Measurements from ENCODE around the gene TCAP.
A peak's percentile ranks its signal among the peaks of the same experiment; 100 is the strongest.

TCAP gene

DNA sequence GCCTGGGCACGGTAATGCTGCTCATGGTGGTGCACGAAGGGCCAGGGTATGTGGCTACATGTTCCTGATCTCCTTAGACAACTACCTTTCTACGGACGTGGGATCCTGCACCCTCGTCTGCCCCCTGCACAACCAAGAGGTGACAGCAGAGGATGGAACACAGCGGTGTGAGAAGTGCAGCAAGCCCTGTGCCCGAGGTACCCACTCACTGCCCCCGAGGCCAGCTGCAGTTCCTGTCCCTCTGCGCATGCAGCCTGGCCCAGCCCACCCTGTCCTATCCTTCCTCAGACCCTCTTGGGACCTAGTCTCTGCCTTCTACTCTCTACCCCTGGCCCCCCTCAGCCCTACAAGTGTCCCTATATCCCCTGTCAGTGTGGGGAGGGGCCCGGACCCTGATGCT is 46.7 kb downstream of the TCAP start:
- Histone ChIP-seq H3K27ac (no peak overlapping the region), H3K9ac (no peak overlapping the region), H3K27me3 (no peaks in the 10 kb centered on the region), H3K4me1 (peaks cover 74% of the 10 kb centered on the region), H3K4me2 (peak overlapping the region; percentile 92), H3K4me3 (no peak overlapping the region), H3K36me3 (no peaks in the 10 kb centered on the region), H3K9me3 (no peaks in the 10 kb centered on the region), H4K20me1 (no peaks in the 10 kb centered on the region)
- TF ChIP-seq Cebpa-rat (IDR thresholded peaks at IDR 0.05): no peak

DNA sequence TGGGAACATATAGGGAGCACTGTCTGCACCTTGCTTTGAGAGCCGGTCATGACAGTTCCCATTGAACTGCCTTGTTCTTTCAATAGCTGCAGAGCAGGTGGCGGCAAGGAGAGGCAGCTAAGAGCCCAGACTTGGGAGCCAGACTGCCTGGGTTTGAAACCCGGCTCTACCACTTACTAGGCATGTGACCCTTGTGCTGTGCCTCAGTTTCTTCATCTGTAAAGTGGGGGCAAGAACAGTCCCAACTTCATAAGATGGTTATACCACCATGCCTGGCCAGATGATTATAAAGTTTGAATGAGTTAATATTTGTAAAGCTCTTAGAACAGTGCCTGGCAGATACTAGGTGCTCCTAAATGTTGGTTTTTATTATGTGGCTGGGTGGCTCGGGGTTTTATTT is 49.1 kb downstream of the TCAP start:
- Histone ChIP-seq H3K9me3 (no peaks in the 10 kb centered on the region), H3K27me3 (no peaks in the 10 kb centered on the region), H3K4me3 (no peak overlapping the region), H3K27ac (no peak overlapping the region), H4K20me1 (no peaks in the 10 kb centered on the region), H3K36me3 (no peaks in the 10 kb centered on the region), H3K9ac (no peak overlapping the region), H3K4me1 (peaks cover 64% of the 10 kb centered on the region), H3K4me2 (no peak overlapping the region)
- no peak for TF ChIP-seq Cebpa-rat (IDR thresholded peaks at IDR 0.05)

DNA sequence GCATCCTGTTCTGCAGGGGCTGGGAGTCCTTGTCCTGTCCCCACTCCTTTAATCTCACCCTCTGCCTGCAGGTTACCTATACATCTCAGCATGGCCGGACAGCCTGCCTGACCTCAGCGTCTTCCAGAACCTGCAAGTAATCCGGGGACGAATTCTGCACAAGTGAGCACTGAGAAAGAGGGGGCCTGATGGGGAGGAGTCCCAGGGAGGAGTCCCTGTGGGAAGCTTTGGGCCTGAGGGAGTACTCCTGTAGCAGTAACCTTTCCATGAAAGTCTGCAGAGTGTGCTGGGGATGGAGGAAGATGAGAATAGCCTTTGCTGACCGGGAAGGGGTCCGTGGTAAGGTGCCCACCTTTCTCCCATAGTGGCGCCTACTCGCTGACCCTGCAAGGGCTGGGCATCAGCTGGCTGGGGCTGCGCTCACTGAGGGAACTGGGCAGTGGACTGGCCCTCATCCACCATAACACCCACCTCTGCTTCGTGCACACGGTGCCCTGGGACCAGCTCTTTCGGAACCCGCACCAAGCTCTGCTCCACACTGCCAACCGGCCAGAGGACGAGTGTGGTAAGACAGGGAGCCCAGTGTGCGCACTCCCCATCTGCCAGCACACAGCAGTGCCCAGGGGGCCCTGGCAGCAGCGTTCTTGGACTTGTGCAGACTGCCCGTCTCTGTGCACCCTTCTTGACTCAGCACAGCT is 50.4 kb downstream of the TCAP start:
- no peaks in the 10 kb centered on the region for H3K36me3 ChIP-seq
- no peak overlapping the region for H3K27ac ChIP-seq
- peaks cover 51% of the 10 kb centered on the region for H3K4me1 ChIP-seq
- TF ChIP-seq Cebpa-rat (IDR thresholded peaks at IDR 0.05): no peak
- no peak overlapping the region for H3K4me2 ChIP-seq
- H3K9me3 ChIP-seq: no peaks in the 10 kb centered on the region
- H3K27me3 ChIP-seq: no peaks in the 10 kb centered on the region
- no peak overlapping the region for H3K9ac ChIP-seq
- no peak overlapping the region for H3K4me3 ChIP-seq
- no peaks in the 10 kb centered on the region for H4K20me1 ChIP-seq

Data from BLaER1 (cell line).